A673 (cell line): Measurements from ENCODE around the gene ANO7. TPM values are rescaled to one million over a fixed set of nuclear protein-coding genes. Genes with fewer than 3 reads are reported as not detected.

Experiments used
- BruUV-seq: library from RNA; stranded (reverse); fragments of 400-500 nt; replicated peaks from 2 replicates; lab custom pipeline; 2021; lab: Mats Ljungman, UMichigan
- CTCF ChIA-PET: fragments of 300-600 bp; sonication (Branson Sonifier 250); formaldehyde crosslinking; loops from one replicate; lab custom pipeline; 2022; ENCODE audit warnings: antibody characterized with exemption; lab: Charles Lee
- POLR2A ChIA-PET: fragments of 300-600 bp; sonication (Branson Sonifier 250); formaldehyde crosslinking; loops from one replicate; lab custom pipeline; 2022; ENCODE audit warnings: antibody characterized with exemption; ENCODE audit not compliant: low non-redundant PET; lab: Charles Lee
- DNase-seq: peaks from one replicate; pipeline ENCODE4 v3.0.0-alpha.2; 2015; ENCODE audit warnings: low spot score
- H3K27ac ChIP-seq: fragments of 200-600 bp; sonication (generic); 2 replicates; pipeline ENCODE4 v1.5.1; 2016; ENCODE audit warnings: mixed run types, low read depth, mild to moderate bottlenecking, mixed read lengths, antibody characterized with exemption, low read length; ENCODE audit not compliant: poor library complexity, severe bottlenecking
- H3K27me3 ChIP-seq: fragments of 200-600 bp; sonication (generic); replicated peaks from 2 replicates; pipeline ENCODE4 v1.6.1; 2017; ENCODE audit warnings: mixed run types, low read depth, mild to moderate bottlenecking, mixed read lengths, antibody characterized with exemption, low read length; ENCODE audit not compliant: insufficient read depth, poor library complexity
- H3K36me3 ChIP-seq: fragments of 200-600 bp; sonication (generic); 2 replicates; pipeline ENCODE4 v1.6.1; 2016; ENCODE audit warnings: mixed run types, mild to moderate bottlenecking, mixed read lengths, antibody characterized with exemption, low read length; ENCODE audit not compliant: insufficient read depth, poor library complexity, severe bottlenecking
- H3K4me1 ChIP-seq: fragments of 200-600 bp; sonication (generic); 2 replicates; pipeline ENCODE4 v1.6.1; 2017; ENCODE audit warnings: mixed run types, mild to moderate bottlenecking, mixed read lengths, antibody characterized with exemption, low read length; ENCODE audit not compliant: insufficient read depth, poor library complexity, severe bottlenecking
- H3K4me3 ChIP-seq: fragments of 200-600 bp; sonication (generic); 2 replicates; pipeline ENCODE4 v1.5.1; 2016; ENCODE audit warnings: low read depth, mixed run types, mild to moderate bottlenecking, mixed read lengths, low read length; ENCODE audit not compliant: poor library complexity, severe bottlenecking
- H3K9me3 ChIP-seq: fragments of 200-600 bp; sonication (generic); 2 replicates; pipeline ENCODE4 v1.6.1; 2016; ENCODE audit warnings: mixed run types, low read depth, mild to moderate bottlenecking, mixed read lengths, antibody characterized with exemption, low read length; ENCODE audit not compliant: poor library complexity, severe bottlenecking
- EZH2 ChIP-seq: fragments of 200-600 bp; sonication (generic); IDR thresholded peaks from 2 replicates; pipeline ENCODE4 v1.6.1; 2017; ENCODE audit warnings: borderline replicate concordance, low read depth, mild to moderate bottlenecking, mixed read lengths, antibody characterized with exemption, low read length; ENCODE audit not compliant: poor library complexity, severe bottlenecking
- intact Hi-C: fragments of 100-400 bp; cut with micrococcal nuclease; formaldehyde crosslinking; loops from one replicate; pipeline ENCODE4 v1.10.0; 2022; ENCODE audit not compliant: unreplicated experiment
- total RNA-seq: library from RNA; stranded (reverse); gene quantifications from 2 replicates; pipeline ENCODE4 v1.2.3, GENCODE V29; 2021
- TF ChIP-seq, protein P1 (sequence below): fragments of 300-800, 200-600 bp; sonication (generic); conservative IDR thresholded peaks from 2 replicates; pipeline ENCODE4 v1.5.1; 2017; ENCODE audit warnings: low read depth, mild to moderate bottlenecking, antibody characterized with exemption, low read length, moderate library complexity, mixed read lengths

The ANO7 gene
- total RNA-seq, 1 experiment from 2014 or later = 0.45 TPM

DNA sequence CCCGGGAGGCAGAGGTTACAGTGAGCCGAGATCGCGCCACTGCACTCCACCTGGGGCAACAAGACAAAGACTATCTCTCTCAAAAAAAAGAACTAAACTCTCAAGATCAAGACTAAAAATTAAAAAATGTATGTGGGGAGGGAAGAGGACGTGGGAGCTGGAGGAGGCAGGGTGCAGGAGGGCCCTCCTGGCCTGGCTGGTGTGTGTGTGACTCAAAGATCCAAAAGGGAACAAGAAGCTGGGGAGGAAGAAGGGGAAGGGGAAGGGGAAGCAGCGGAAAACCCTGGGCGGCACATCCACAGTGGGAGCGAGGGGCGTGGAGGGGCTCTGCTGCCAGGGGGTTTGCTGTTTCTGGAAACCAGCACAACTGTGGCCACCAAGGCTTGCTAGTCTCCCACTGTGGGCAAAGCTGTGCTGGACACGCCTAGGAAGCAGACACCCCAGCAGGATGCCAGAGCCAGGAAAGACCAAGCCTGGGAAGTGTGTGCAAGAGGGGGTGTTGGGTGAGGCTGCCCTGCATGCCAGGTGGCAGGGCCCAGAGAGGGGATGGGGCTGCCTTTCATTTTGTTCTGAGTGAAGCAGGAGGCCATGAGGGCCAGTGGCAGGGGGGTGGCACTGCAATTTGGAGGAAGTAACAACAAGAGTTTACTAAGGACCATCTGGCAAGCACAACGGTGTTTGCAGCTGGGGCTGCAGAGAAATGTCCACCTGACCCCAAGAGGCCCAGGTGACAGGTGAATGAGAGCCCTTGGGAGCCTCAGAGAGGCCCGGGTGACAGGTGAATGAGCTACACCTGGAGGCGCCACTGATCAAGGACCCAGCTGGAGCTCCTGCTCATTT lies 44.5 kb downstream of the ANO7 start:
- H3K36me3 ChIP-seq = peaks cover 86% of the 10 kb centered on the region
- no peaks in the 10 kb centered on the region for H3K4me1 ChIP-seq
- no peak for DNase-seq
- POLR2A ChIA-PET = no interaction called here
- intact Hi-C loops = no loop called here
- no peak for TF ChIP-seq EZH2
- TF ChIP-seq, protein P1, sequence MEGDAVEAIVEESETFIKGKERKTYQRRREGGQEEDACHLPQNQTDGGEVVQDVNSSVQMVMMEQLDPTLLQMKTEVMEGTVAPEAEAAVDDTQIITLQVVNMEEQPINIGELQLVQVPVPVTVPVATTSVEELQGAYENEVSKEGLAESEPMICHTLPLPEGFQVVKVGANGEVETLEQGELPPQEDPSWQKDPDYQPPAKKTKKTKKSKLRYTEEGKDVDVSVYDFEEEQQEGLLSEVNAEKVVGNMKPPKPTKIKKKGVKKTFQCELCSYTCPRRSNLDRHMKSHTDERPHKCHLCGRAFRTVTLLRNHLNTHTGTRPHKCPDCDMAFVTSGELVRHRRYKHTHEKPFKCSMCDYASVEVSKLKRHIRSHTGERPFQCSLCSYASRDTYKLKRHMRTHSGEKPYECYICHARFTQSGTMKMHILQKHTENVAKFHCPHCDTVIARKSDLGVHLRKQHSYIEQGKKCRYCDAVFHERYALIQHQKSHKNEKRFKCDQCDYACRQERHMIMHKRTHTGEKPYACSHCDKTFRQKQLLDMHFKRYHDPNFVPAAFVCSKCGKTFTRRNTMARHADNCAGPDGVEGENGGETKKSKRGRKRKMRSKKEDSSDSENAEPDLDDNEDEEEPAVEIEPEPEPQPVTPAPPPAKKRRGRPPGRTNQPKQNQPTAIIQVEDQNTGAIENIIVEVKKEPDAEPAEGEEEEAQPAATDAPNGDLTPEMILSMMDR = no peak
- H3K4me3 ChIP-seq = no peak overlapping the region
- H3K27ac ChIP-seq = no peak overlapping the region
- CTCF ChIA-PET = interaction anchor here (0.7 kb wide), 1 partner anchor 249 kb away, joined by 4 read pairs; no protein-coding TSS in a partner anchor
- H3K27me3 ChIP-seq = no peaks in the 10 kb centered on the region
- no peaks in the 10 kb centered on the region for H3K9me3 ChIP-seq
- BruUV-seq = no TSS peak

GRCh38 chr2:241234066-241234790 lies 45.8 kb downstream of the ANO7 start:
- H3K9me3 ChIP-seq = no peaks in the 10 kb centered on the region
- intact Hi-C loops = no loop called here
- DNase-seq = no peak
- no TSS peak for BruUV-seq
- H3K36me3 ChIP-seq = peaks cover 86% of the 10 kb centered on the region
- no peaks in the 10 kb centered on the region for H3K27me3 ChIP-seq
- H3K27ac ChIP-seq = no peak overlapping the region
- ChIA-PET CTCF (no interaction called here), POLR2A (no interaction called here)
- no peak overlapping the region for H3K4me3 ChIP-seq
- TF ChIP-seq, protein P1 = no peak
- TF ChIP-seq EZH2 = no peak
- H3K4me1 ChIP-seq = no peaks in the 10 kb centered on the region

DNA sequence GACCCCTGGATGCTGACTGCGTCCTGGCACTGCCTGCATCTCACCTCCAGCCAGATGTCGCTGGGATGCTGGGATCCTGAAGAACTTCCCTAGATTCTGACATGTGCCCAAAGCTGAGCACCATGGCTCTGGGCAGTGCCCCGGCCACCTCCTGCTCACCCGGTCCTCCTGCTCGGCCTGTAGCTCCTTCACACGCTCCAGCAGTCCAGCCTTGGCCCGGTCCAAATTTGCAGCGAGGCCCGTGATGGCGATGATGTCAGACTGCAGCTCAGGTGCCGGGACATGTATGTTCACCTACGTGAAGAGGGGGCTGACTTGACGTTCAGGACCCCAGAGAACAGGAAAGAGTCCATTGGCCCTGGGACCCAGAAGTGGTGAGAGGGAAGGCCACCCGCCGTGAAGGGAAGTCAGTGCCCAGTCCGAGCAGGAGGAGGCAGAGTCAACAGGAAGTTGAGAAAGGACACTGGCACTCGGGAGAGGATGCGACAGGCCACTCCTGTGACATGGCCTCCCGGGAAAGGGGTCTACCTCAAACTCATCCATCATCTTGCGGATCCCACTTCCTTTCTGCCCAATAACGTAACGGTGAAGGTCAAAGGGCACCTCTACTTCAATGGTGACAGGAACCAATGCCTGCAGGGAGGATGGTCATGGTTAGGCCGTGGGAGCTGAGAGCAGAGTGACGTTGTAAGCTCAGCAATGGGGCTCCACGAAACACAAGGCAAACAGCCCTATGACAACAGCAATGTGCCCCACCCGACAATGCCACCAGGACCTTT lies 46.7 kb downstream of the ANO7 start:
- Histone ChIP-seq H3K9me3 (no peaks in the 10 kb centered on the region), H3K27me3 (no peaks in the 10 kb centered on the region), H3K4me3 (no peak overlapping the region), H3K4me1 (no peaks in the 10 kb centered on the region), H3K27ac (no peak overlapping the region), H3K36me3 (peaks cover 90% of the 10 kb centered on the region)
- DNase-seq = no peak
- ChIA-PET POLR2A (no interaction called here), CTCF (no interaction called here)
- TF ChIP-seq EZH2 = no peak
- no TSS peak for BruUV-seq
- intact Hi-C loops = no loop called here
